ENCODE measurements around the gene NME9.
A peak's percentile ranks its signal among the peaks of the same experiment; 100 is the strongest.

The NME9 gene

DNA sequence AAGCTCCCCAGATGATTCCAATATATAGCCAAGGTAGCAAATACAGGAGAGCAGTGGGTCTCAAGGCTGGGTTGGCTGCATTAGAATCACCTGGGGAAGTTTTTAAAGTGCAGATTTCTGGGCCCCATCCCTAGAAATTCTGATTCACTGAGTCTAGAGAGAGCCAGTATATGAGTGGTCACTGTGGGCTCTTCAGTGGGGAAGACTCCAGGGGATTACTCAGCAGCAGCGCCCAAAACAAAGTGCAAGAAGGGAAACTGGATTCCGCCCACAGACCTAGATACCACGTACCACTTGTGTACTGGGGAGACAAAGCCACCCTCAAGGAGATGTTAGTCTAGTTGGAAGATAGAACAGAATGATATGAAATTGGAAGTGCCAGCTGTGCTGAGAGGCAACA, 40.0 kb downstream of the NME9 start:
- FAIRE-seq: no peak
- no peak for DNase-seq (ENCODE audit: extremely low spot score, insufficient read length, low read depth)

DNA sequence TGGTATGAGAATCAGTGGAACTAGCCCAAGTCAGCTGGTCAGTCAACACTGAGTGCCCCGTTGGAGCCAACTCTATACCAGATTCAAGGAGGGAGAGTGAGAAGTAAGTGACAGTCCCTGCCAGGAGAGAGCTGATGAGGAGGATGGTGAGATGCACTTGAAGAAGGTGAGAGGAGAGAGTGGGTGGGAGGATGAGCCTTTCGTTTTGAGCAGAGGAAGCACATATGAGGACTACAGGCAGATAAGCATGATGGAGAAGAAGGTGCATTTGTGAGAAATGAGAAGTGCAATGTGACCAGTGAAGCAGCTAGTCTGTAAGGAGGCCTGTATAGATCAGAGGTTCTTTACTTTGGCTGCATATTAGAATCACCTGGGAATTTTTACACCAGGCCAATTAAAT, 40.4 kb downstream of the NME9 start:
- FAIRE-seq (no peak), DNase-seq (ENCODE audit: extremely low spot score, insufficient read length, low read depth) (no peak)

DNA sequence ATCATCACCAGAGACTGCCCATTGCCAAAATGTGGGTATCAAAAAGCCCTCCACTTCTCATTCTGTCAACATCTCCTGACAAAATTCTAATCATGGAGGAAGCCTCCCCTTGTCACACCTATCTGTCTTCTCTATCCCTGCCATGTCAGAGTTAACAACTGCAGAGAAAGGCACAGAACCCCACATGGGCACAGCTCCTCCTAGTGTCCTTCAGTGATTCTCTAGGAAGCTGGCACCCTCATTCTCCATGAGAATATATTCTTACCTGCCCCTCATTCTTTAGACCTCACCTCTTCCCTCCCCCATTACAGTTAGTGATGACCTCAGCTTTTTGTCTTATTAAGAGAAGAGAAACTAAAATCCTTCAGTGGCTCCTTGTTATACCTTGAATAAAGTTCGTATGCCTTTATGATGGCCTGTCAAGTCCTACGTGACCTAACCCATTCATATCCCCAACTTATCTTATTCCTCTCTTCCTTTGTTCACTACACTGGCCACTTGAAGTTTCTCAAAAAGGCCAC, 44.6 kb downstream of the NME9 start:
- no peak for DNase-seq (ENCODE audit: extremely low spot score, insufficient read length, low read depth)
- no peak for FAIRE-seq

DNA sequence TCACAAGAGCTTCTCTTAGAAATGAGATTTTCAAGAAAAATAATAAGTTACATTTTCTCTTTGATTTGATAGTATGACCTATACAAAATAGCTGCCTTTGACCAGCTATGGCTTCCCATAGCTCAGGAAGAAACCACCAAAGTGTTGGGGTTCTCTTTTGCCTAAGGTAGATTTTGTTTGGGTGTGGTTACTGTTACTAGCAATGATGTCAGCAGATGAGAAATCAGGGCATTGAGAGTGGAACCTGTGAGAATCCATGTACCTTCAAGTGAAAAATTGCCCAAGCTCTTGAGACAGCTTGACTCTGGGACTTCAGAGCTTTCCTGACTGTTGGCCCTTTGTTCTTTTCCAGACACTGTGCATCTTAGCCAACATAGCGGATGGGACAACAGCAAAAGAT, 45.6 kb downstream of the NME9 start:
- no peak for FAIRE-seq

DNA sequence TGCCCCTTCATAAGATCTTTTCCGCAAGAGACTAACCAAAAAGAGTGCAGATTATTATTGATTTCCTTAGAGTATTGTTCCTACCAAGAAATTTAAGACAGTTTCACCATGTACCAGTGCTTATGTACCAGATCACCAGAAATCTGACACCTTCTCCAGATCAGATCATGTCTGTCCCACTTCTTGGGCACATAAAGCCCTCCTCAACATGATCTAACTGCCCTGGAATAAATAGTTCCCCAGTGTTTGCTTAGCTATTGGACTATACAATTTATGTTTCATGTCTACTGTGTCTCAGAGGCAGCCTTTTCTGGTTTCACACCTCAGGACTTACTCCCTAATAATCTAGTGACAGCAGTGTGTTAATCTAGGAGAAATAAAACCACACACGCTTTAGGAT, 46.8 kb downstream of the NME9 start:
- FAIRE-seq (no peak), DNase-seq (ENCODE audit: extremely low spot score, insufficient read length, low read depth) (no peak)

More for the DNA sequence above, 45.6 kb downstream of the NME9 start:
- DNase-seq (ENCODE audit: extremely low spot score, insufficient read length, low read depth): no peak

DNA sequence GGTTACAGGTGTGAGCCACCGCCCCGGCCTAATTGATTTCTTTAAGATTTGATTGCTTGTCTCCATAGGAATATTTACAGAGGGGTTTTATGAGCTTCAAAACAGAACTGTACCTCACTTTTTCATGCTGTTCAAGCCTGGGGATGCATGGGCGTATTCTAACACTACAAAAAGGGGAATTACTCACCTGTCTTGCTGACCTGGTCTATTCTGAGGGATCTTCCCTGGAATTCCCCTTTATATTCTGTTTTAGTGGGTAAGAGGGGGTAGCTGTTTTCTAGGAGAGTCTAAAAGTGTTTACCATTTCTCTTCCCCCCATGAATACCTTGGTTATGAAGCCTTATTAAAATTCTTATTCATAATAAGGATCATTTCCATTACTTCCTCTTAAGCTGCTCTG, 48.1 kb downstream of the NME9 start:
- no peak for DNase-seq (ENCODE audit: extremely low spot score, insufficient read length, low read depth)
- FAIRE-seq: no peak

DNA sequence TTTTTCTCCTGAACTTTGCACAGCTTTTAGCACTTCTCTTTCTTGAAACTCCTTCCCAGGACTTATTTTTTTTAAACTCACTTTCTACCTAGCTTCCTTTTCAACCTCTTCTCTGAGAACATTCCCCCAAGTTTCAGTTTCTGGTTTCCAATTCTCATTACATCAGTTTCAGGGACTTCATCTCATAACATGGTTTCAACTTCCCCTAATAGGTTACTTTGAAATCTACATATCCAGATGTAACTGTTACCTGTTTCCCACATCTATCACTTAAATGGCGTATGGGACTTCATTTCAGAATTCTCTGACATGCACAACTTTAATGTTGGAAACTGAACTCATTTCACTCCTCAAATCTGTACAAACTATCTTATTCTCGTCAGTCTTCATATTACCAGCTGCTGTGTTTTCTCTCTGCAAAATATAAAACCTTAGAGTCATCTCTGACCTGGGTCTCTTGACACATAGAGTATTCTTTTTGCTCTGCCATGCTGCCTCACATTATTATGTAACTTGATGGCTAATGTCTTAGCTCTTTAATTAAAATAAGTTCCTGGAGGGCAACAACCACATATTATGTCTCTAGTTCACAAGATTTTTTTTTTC, 58.4 kb downstream of the NME9 start:
- DNase-seq (ENCODE audit: extremely low spot score, insufficient read length, low read depth): no peak
- FAIRE-seq: peak; percentile 85

DNA sequence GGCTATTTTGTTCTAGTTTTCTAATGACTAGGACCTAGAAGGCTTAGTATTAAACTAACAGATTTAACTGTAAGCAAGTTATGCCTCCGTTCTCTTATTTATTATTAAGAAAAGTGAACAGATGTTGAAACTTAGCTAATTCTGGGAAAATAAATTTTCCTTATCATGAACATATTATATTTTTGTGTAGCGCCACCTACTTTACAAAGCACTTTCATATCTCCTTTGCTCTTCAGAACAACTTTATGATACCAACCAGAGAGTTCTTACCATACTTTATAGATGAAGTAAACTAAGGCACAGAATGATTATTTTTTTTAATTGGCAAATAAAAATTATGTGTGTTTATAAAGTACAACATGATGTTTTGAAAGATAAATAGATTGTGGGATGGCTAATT, 59.4 kb downstream of the NME9 start:
- no peak for DNase-seq (ENCODE audit: extremely low spot score, insufficient read length, low read depth)
- no peak for FAIRE-seq

DNA sequence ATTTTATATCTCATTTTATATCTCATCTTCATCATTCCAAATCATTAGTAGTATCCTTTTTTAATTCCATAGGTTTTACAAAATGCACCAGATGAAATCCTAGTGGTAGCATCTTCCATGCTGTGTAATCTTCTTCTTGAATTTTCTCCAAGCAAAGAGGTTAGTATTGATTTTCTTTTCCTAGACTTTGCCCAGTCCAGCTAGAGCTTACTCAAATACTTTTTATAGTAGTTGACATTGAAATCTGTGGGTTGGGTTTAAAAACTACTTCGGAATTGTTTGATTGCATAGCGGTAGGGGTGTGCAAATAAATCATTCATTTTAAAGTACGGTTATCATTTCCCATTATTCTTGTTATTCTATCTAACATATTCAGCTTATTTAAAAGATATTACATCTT, 62.6 kb downstream of the NME9 start:
- DNase-seq (ENCODE audit: extremely low spot score, insufficient read length, low read depth): no peak
- FAIRE-seq: no peak

DNA sequence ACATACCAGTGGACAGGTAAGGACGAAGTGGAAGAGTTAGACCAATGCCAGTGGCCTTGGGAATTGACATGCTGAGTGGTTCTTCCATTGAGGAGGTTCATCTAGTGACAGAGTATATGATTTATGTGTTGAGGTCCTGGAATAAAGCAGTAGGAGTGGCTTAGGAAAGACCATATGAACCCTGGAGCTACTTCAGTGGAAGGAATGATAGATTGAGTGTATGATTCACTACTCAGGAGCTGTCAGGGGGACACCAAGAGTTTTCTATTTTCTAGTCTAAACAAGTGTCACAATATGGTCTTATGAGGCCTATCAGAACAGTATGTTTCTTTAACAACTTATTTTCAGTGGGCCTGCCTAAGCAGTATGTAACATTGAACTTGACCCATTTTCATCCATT, 63.9 kb downstream of the NME9 start:
- FAIRE-seq: no peak
- DNase-seq (ENCODE audit: extremely low spot score, insufficient read length, low read depth): no peak

DNA sequence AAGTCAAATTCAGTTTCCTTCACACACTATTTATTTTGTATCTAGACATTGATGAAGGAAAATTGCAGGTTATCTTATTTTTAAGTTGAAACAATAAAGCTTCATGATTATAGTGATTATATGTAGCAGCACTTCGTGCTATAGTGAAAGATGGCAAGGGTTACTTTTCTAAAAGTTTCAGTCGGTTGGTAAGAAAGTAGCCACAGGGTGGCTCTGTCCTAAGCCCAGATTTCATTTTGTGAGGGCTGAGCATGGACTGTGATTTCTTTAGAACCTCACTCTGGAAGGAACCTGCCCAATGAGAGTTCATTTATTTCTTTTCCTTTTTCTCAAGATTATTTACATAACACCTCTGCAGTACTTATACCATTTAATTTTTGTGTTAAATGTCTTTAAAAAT, 66.5 kb downstream of the NME9 start:
- DNase-seq (ENCODE audit: extremely low spot score, insufficient read length, low read depth): no peak
- no peak for FAIRE-seq

DNA sequence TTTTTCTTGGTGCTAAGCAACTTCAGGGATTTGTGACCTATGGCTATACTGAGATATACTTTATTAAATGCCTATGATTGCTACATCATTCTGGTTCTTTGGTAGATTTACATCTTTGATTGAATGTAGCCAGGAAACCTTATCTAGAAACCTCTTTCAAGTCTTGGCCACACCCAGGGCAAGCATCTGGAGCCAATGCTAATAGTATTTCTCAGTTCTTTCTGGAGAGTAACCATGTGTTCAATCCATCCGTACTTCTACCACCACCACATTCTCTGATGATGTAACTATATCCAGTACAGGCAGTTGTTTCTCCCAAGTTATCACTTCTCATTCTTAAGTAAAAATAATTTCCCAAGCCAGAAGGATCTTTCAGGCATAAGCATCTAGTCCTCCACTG, 69.0 kb downstream of the NME9 start:
- DNase-seq (ENCODE audit: extremely low spot score, insufficient read length, low read depth): no peak
- no peak for FAIRE-seq

DNA sequence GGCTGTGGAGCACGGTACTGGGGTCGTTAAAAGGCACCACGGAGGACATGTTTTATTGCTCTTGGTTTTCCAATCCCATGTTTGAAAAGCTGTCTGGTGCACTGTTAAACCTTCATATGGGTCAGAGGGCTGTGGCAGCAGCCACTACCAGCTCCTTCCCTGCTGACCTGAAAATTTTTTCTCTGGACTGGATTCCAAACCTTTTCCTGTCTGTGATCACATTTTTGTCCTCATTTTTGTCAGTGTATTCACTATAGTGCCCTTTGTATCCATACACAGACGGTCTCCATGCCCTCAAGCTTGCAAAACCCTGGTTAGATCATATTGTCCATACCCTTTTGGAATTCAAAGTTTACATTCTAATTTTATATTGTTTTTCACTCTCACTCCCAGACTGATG, 70.5 kb downstream of the NME9 start:
- FAIRE-seq (no peak), DNase-seq (ENCODE audit: extremely low spot score, insufficient read length, low read depth) (no peak)

DNA sequence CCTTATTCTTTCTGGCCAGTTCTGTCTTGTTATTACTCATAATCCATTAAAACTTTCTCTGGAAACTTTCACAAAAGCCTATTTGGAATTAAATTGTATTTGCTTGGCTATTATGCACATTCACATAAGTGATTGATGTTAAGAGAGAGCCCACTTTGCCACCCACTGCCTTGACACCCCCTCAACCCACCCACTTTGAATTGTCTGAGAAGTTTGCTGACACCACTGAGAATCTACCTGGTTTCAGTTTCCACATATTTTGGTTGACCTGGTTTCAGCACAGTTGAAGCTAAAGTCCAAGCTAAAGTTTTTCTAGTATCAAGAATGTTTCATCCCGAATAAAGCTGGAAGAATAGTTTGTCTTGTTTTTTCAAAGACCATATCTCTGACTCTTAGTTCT, 71.7 kb downstream of the NME9 start:
- FAIRE-seq (peak; percentile 52), DNase-seq (ENCODE audit: extremely low spot score, insufficient read length, low read depth) (no peak)

DNA sequence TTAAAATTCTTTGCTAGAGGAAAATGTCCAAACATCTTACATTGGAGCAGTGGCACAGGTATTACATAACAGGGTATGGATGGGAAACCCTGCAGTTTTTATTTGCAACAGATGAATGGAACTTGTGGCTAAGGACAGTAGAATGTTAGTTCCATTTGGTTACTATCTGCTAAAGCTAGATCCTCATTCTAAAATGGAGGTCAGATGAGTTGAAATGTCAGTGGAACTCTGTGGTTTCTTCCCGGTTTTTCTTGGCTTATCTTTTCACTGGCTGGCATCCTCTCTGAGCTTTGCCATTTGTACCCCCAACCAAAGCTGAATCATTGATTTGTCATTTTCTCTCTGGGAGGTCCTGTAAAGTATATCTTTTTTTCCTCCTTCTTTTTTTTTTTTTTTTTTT, 73.6 kb downstream of the NME9 start:
- FAIRE-seq (no peak), DNase-seq (ENCODE audit: extremely low spot score, insufficient read length, low read depth) (no peak)

DNA sequence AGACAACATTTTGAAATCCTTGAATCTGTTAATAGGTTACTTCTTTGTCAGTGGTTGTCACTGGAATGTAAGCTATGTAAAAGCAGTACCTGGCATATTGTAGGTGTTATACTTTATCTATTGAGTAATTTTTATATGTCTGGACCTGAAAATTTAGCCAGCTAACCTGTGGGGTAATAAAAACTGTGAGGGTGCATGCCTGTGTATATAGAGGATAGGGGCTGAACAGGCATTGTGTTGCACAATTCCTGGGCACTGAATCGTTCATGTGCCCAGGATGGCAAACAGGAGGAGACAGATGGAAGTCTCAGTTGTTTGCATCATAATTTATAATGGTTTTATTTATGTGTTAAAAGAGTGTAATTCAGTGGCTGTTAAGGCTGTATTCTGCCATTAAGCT, 75.4 kb downstream of the NME9 start:
- no peak for FAIRE-seq
- no peak for DNase-seq (ENCODE audit: extremely low spot score, insufficient read length, low read depth)

DNA sequence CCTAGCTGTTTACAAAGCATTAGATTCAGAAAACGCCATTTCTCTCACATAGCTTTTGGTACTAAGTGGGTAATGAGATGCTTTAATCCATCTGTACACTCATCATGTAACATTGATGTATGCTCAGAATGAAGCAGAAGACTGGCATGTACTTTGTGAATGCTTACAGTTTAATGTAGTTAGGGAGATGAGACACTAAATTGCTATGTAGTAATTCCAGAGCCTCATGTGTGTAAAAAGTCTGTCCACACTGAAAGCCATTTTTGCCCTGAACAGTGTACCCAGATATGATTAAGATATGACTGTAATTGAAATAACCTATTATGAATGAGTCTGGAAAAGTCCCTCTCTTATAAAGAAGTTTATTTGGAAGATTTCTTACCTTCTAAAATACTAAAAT, 76.0 kb downstream of the NME9 start:
- FAIRE-seq (no peak), DNase-seq (ENCODE audit: extremely low spot score, insufficient read length, low read depth) (no peak)
